ENCODE measurements around the gene HK2.
"Not testable (repeated sequence)": the region's sequence is repeated elsewhere in the genome, so short reads cannot be mapped to it uniquely, and the experiment has no call there.

The HK2 gene

GRCh38 chr2:74850496-74851190, 16.7 kb downstream of the HK2 start:
- H3K27me3 ChIP-seq (ENCODE audit: low read depth, low read length), result no peaks in the 10 kb centered on the region
- H3K9me3 ChIP-seq (ENCODE audit: control insufficient read depth in 1 of 2, low read length in 2 of 2), result no peaks in the 10 kb centered on the region
- peaks cover 0 to 3% of the 10 kb centered on the region in 2 donors for H3K4me1 ChIP-seq (ENCODE audit: control insufficient read depth in 1 of 2, insufficient read depth in 2 of 2, low read length in 2 of 2)
- no peak overlapping the region for H3K27ac ChIP-seq (ENCODE audit: low read length)
- no peaks in the 10 kb centered on the region for H3K36me3 ChIP-seq (ENCODE audit: control insufficient read depth in 1 of 2, insufficient read depth in 2 of 2, low read length in 2 of 2)
- H3K4me3 ChIP-seq (ENCODE audit: low read depth in 1 of 2, low read length in 2 of 2), result no peak overlapping the region

- no peaks in the 10 kb centered on the region for H3K9me3 ChIP-seq (ENCODE audit: control insufficient read depth in 1 of 2, low read length in 2 of 2)
- no peaks in the 10 kb centered on the region for H3K36me3 ChIP-seq (ENCODE audit: control insufficient read depth in 1 of 2, insufficient read depth in 2 of 2, low read length in 2 of 2)
- H3K27ac ChIP-seq (ENCODE audit: low read length), result no peak overlapping the region
- H3K4me3 ChIP-seq (ENCODE audit: low read depth in 1 of 2, low read length in 2 of 2), result no peak overlapping the region
- H3K27me3 ChIP-seq (ENCODE audit: low read depth, low read length), result no peaks in the 10 kb centered on the region
- no peaks in the 10 kb centered on the region for H3K4me1 ChIP-seq (ENCODE audit: control insufficient read depth in 1 of 2, insufficient read depth in 2 of 2, low read length in 2 of 2)
These were observed 17.3 kb downstream of the HK2 start for GRCh38 chr2:74851191-74851566.

DNA sequence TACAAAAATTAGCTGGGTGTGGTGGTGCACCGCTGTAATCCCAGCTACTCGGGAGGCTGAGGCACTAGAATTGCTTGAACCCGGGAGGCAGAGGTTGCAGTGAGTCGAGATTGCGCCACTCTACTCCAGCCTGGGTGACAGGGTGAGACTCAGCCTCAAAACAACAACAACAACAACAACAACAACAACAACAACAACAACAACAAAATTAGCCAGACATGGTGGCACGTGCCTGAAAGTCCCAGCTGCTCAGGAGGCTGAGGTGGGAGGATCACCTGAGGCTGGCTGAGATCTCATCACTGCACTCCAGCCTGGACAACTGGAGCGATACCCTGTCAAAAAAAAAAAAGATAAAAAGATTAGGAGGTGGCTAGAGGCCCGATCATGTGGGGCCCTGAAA, 19.4 kb downstream of the HK2 start:
- H3K4me1 ChIP-seq (ENCODE audit: control insufficient read depth in 1 of 2, insufficient read depth in 2 of 2, low read length in 2 of 2); H3K36me3 ChIP-seq (ENCODE audit: control insufficient read depth in 1 of 2, insufficient read depth in 2 of 2, low read length in 2 of 2); H3K4me3 ChIP-seq (ENCODE audit: low read depth in 1 of 2, low read length in 2 of 2); H3K9me3 ChIP-seq (ENCODE audit: control insufficient read depth in 1 of 2, low read length in 2 of 2); H3K27me3 ChIP-seq (ENCODE audit: low read depth, low read length); H3K27ac ChIP-seq (ENCODE audit: low read length): not testable (repeated sequence)

DNA sequence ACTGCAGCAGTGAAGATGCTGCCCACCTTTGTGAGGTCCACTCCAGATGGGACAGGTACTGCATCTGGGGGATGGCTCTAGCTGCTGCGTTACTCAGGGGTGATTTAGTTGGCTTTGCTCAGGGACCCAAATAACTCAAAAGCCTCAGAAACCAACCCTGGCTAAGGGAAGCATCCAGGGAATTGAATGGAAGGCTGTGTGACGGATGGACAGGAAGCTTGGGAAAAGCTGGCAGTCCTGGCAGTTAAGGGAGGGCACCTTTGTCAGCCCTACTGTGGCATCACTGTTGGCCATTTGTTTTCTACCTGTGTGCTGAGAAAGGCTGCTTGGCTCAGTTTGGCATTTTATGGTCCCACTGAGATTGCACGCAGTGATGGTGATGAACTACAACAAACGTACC, 20.5 kb downstream of the HK2 start:
- H3K27me3 ChIP-seq (ENCODE audit: low read depth, low read length), result no peaks in the 10 kb centered on the region
- no peak overlapping the region for H3K27ac ChIP-seq (ENCODE audit: low read length)
- H3K36me3 ChIP-seq (ENCODE audit: control insufficient read depth in 1 of 2, insufficient read depth in 2 of 2, low read length in 2 of 2), result no peaks in the 10 kb centered on the region
- no peaks in the 10 kb centered on the region for H3K9me3 ChIP-seq (ENCODE audit: control insufficient read depth in 1 of 2, low read length in 2 of 2)
- H3K4me1 ChIP-seq (ENCODE audit: control insufficient read depth in 1 of 2, insufficient read depth in 2 of 2, low read length in 2 of 2), result no peaks in the 10 kb centered on the region
- no peak overlapping the region for H3K4me3 ChIP-seq (ENCODE audit: low read depth in 1 of 2, low read length in 2 of 2)

GRCh38 chr2:74855114-74855707, 21.3 kb downstream of the HK2 start:
- H3K4me1 ChIP-seq (ENCODE audit: control insufficient read depth in 1 of 2, insufficient read depth in 2 of 2, low read length in 2 of 2); H3K4me3 ChIP-seq (ENCODE audit: low read depth in 1 of 2, low read length in 2 of 2); H3K9me3 ChIP-seq (ENCODE audit: control insufficient read depth in 1 of 2, low read length in 2 of 2): not testable (repeated sequence)

GRCh38 chr2:74856004-74856578, 22.2 kb downstream of the HK2 start:
- Histone ChIP-seq H3K9me3 (ENCODE audit: control insufficient read depth in 1 of 2, low read length in 2 of 2) (no peaks in the 10 kb centered on the region), H3K4me3 (ENCODE audit: low read depth in 1 of 2, low read length in 2 of 2) (no peak overlapping the region), H3K27me3 (ENCODE audit: low read depth, low read length) (no peaks in the 10 kb centered on the region), H3K27ac (ENCODE audit: low read length) (no peak overlapping the region), H3K36me3 (ENCODE audit: control insufficient read depth in 1 of 2, insufficient read depth in 2 of 2, low read length in 2 of 2) (no peaks in the 10 kb centered on the region), H3K4me1 (ENCODE audit: control insufficient read depth in 1 of 2, insufficient read depth in 2 of 2, low read length in 2 of 2) (no peaks in the 10 kb centered on the region)

More at GRCh38 chr2:74855114-74855707, 21.3 kb downstream of the HK2 start:
- H3K27ac ChIP-seq (ENCODE audit: low read length); H3K36me3 ChIP-seq (ENCODE audit: control insufficient read depth in 1 of 2, insufficient read depth in 2 of 2, low read length in 2 of 2); H3K27me3 ChIP-seq (ENCODE audit: low read depth, low read length): not testable (repeated sequence)

DNA sequence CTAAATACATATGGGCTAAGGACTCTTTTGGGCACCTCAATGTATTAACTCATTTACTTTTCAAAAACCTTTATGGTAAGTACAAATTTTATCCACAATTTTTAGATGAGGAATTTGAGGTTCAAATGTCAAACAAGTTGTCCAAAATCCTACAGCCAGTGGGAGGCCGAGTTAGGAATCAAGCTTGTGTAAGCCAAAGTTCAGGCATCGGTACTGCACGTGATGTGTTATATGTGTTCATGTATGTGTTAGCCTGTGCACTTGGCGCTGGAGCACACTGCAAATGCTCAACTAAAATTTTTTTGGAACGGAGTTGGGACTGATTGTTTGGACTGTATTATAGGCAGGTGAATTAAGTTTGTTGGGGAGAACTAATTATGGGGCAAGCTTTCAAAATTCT, 22.7 kb downstream of the HK2 start:
- no peaks in the 10 kb centered on the region for H3K36me3 ChIP-seq (ENCODE audit: control insufficient read depth in 1 of 2, insufficient read depth in 2 of 2, low read length in 2 of 2)
- H3K4me3 ChIP-seq (ENCODE audit: low read depth in 1 of 2, low read length in 2 of 2), result no peak overlapping the region
- no peaks in the 10 kb centered on the region for H3K9me3 ChIP-seq (ENCODE audit: control insufficient read depth in 1 of 2, low read length in 2 of 2)
- no peaks in the 10 kb centered on the region for H3K27me3 ChIP-seq (ENCODE audit: low read depth, low read length)
- no peaks in the 10 kb centered on the region for H3K4me1 ChIP-seq (ENCODE audit: control insufficient read depth in 1 of 2, insufficient read depth in 2 of 2, low read length in 2 of 2)
- H3K27ac ChIP-seq (ENCODE audit: low read length), result no peak overlapping the region

DNA sequence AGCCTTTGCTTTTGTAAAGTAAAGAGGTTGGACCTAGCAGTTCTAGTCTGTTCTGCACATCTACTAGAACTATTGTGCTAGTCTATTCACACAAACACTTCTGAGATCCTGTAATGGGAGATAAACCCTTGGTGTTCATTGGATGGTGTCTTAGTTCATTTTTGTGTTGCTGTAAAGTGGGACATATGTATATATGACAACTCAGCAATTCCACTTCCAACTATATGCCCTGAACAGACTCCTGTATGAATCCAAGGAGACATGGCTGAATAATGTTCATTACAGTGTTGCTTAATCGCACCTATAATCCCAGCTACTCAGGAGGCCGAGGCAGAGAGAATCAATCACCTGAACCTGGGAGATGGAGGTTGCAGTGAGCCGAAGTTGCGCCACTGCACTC, 23.3 kb downstream of the HK2 start:
- H3K9me3 ChIP-seq (ENCODE audit: control insufficient read depth in 1 of 2, low read length in 2 of 2), result no peaks in the 10 kb centered on the region
- H3K27ac ChIP-seq (ENCODE audit: low read length), result no peak overlapping the region
- H3K4me1 ChIP-seq (ENCODE audit: control insufficient read depth in 1 of 2, insufficient read depth in 2 of 2, low read length in 2 of 2), result no peaks in the 10 kb centered on the region
- H3K4me3 ChIP-seq (ENCODE audit: low read depth in 1 of 2, low read length in 2 of 2), result no peak overlapping the region
- no peaks in the 10 kb centered on the region for H3K36me3 ChIP-seq (ENCODE audit: control insufficient read depth in 1 of 2, insufficient read depth in 2 of 2, low read length in 2 of 2)
- no peaks in the 10 kb centered on the region for H3K27me3 ChIP-seq (ENCODE audit: low read depth, low read length)

GRCh38 chr2:74857725-74858124, 23.8 kb downstream of the HK2 start:
- no peaks in the 10 kb centered on the region for H3K4me1 ChIP-seq (ENCODE audit: control insufficient read depth in 1 of 2, insufficient read depth in 2 of 2, low read length in 2 of 2)
- no peak overlapping the region for H3K27ac ChIP-seq (ENCODE audit: low read length)
- no peak overlapping the region for H3K4me3 ChIP-seq (ENCODE audit: low read depth in 1 of 2, low read length in 2 of 2)
- no peaks in the 10 kb centered on the region for H3K27me3 ChIP-seq (ENCODE audit: low read depth, low read length)
- no peaks in the 10 kb centered on the region for H3K36me3 ChIP-seq (ENCODE audit: control insufficient read depth in 1 of 2, insufficient read depth in 2 of 2, low read length in 2 of 2)
- H3K9me3 ChIP-seq (ENCODE audit: control insufficient read depth in 1 of 2, low read length in 2 of 2), result no peaks in the 10 kb centered on the region

- H3K27me3 ChIP-seq (ENCODE audit: low read depth, low read length), result no peaks in the 10 kb centered on the region
- no peak overlapping the region for H3K4me3 ChIP-seq (ENCODE audit: low read depth in 1 of 2, low read length in 2 of 2)
- H3K27ac ChIP-seq (ENCODE audit: low read length), result no peak overlapping the region
- no peaks in the 10 kb centered on the region for H3K4me1 ChIP-seq (ENCODE audit: control insufficient read depth in 1 of 2, insufficient read depth in 2 of 2, low read length in 2 of 2)
- H3K36me3 ChIP-seq (ENCODE audit: control insufficient read depth in 1 of 2, insufficient read depth in 2 of 2, low read length in 2 of 2), result no peaks in the 10 kb centered on the region
- H3K9me3 ChIP-seq (ENCODE audit: control insufficient read depth in 1 of 2, low read length in 2 of 2), result no peaks in the 10 kb centered on the region
These were observed 24.4 kb downstream of the HK2 start for GRCh38 chr2:74858281-74858680.

GRCh38 chr2:74860079-74860478, 26.2 kb downstream of the HK2 start:
- no peaks in the 10 kb centered on the region for H3K4me1 ChIP-seq (ENCODE audit: control insufficient read depth in 1 of 2, insufficient read depth in 2 of 2, low read length in 2 of 2)
- H3K9me3 ChIP-seq (ENCODE audit: control insufficient read depth in 1 of 2, low read length in 2 of 2), result no peaks in the 10 kb centered on the region
- H3K4me3 ChIP-seq (ENCODE audit: low read depth in 1 of 2, low read length in 2 of 2), result no peak overlapping the region
- no peaks in the 10 kb centered on the region for H3K27me3 ChIP-seq (ENCODE audit: low read depth, low read length)
- no peaks in the 10 kb centered on the region for H3K36me3 ChIP-seq (ENCODE audit: control insufficient read depth in 1 of 2, insufficient read depth in 2 of 2, low read length in 2 of 2)
- H3K27ac ChIP-seq (ENCODE audit: low read length), result no peak overlapping the region

DNA sequence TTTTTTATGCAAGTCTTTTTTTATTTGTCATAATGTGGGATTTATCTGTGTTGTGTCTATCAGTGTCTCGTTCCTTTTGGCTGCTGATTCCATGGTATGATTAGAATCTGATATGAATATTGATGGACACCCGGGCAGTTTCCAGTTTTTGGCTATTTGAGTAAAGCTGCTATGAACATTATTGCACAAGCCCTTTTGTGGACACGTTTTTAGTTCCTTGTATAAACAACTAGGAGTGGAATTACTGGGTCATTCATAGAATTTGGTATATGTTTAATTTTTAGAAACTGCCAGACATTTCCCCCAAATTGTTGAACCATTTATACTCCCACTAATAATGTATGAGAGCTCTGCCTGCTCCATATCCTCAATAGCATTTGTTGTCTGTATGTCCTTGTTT, 26.6 kb downstream of the HK2 start:
- Histone ChIP-seq H3K27ac (ENCODE audit: low read length) (no peak overlapping the region), H3K4me1 (ENCODE audit: control insufficient read depth in 1 of 2, insufficient read depth in 2 of 2, low read length in 2 of 2) (no peaks in the 10 kb centered on the region), H3K36me3 (ENCODE audit: control insufficient read depth in 1 of 2, insufficient read depth in 2 of 2, low read length in 2 of 2) (no peaks in the 10 kb centered on the region), H3K9me3 (ENCODE audit: control insufficient read depth in 1 of 2, low read length in 2 of 2) (no peaks in the 10 kb centered on the region), H3K4me3 (ENCODE audit: low read depth in 1 of 2, low read length in 2 of 2) (no peak overlapping the region), H3K27me3 (ENCODE audit: low read depth, low read length) (no peaks in the 10 kb centered on the region)
